ENCODE measurements around the gene ANKRD53. TPM values are rescaled to one million over a fixed set of nuclear protein-coding genes. Genes with fewer than 3 reads are reported as not detected.

Gene ANKRD53
- total and polyA plus RNA-seq, 9 of the 15 experiments (the other 6 are each of a cell fraction or from before 2014, with no cell fraction given) = 0.18 TPM; not detected in 8

DNA sequence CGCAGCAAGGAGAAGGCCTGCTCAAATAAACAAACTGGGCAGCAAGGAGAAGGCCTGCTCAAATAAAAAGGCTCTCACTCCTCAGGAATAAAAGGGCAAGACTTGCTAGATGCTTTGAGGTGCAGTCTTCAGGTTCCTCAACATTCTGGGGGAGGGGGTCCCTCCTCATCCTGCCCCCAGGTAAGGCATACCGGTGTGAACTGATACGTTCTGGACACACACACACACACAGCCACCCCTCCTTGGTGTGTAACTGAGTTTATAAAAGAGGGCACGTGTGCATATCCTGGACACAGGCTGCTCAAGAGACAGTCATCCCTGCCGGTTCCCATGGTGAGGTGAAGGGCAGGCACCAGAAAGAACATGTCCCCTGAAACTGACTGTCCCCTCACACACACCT is 11.8 kb downstream of the ANKRD53 start:
- peaks cover 75% of the 10 kb centered on the region for H3K36me3 ChIP-seq (ENCODE audit: control insufficient read depth, insufficient read depth, low read length)
- 69% methylated on average over 5 of the region's 5 CpGs for WGBS (ENCODE audit: insufficient coverage, low coverage, missing lambda C conversion rate)
- FAIRE-seq (no peak), ATAC-seq (no peak), DNase-seq (ENCODE audit: extremely low read depth in 1 of 4, low spot score in 3 of 4) (peak in 1 of 4 experiments; percentile 1)
- no peak overlapping the region for H3K4me2 ChIP-seq (ENCODE audit: insufficient read depth, low read length)
- H3K9me1 ChIP-seq (ENCODE audit: control insufficient read depth, insufficient read depth, low read length) = no peaks in the 10 kb centered on the region
- in situ Hi-C loops (cut with MboI) = no loop called here
- ChIA-PET CTCF (ENCODE audit: low intra/inter-chr PET ratio) (no interaction called here), POLR2A (interaction anchor here (1.8 kb wide), 1 partner anchor 16 kb away, joined by 4 read pairs; no protein-coding TSS in a partner anchor)
- no peaks in the 10 kb centered on the region; the same call in 1 of the 2 replicates for H3K9me3 ChIP-seq (replicated peaks; ENCODE audit: control insufficient read depth, insufficient read depth, low read depth, low read length)
- intact Hi-C loops (cut with micrococcal nuclease) = loop anchor here (10.0 kb wide), 1 partner anchor 145 kb away; the partner anchor contains the start of genes MCEE and MPHOSPH10
- H2AFZ ChIP-seq (ENCODE audit: low read depth, low read length) = no peak overlapping the region
- H3K4me1 ChIP-seq (replicated peaks in 1 of 2; ENCODE audit: control insufficient read depth in 2 of 2, insufficient read depth in 2 of 2, low read length in 2 of 2) = peaks cover 12 to 20% of the 10 kb centered on the region in 2 experiments; a peak in 4 of 5 replicates
- TF ChIP-seq PRMT5 (CRISPR knock-in tag; IDR thresholded peaks at IDR 0.05) (no peak), ZKSCAN8 (CRISPR knock-in tag; IDR thresholded peaks at IDR 0.05) (no peak), EGR1 (conservative IDR thresholded peaks at IDR 0.05) (no peak), KLF10 (CRISPR knock-in tag; IDR thresholded peaks at IDR 0.05) (no peak), ZNF354B (CRISPR knock-in tag; IDR thresholded peaks at IDR 0.05) (no peak)
- no peak overlapping the region for H3K4me3 ChIP-seq
- H3K27ac ChIP-seq (ENCODE audit: extremely low read depth, low read depth, low read length) = no peak overlapping the region
- no TSS peak for BruUV-seq (replicated peaks)
- H3K27me3 ChIP-seq (ENCODE audit: control insufficient read depth in 2 of 2, insufficient read depth in 2 of 2, low read length in 2 of 2) = no peaks in the 10 kb centered on the region
- no peak overlapping the region; a peak in 1 of 4 replicates for H3K9ac ChIP-seq (ENCODE audit: insufficient read depth in 1 of 2, low read depth in 2 of 2, low read length in 2 of 2)
- H4K20me1 ChIP-seq (replicated peaks; ENCODE audit: control insufficient read depth, insufficient read depth, low read length) = peaks cover 9% of the 10 kb centered on the region; the same call in 1 of the 2 replicates
- H3K79me2 ChIP-seq (ENCODE audit: control insufficient read depth, insufficient read depth, low read length) = peaks cover 20% of the 10 kb centered on the region

DNA sequence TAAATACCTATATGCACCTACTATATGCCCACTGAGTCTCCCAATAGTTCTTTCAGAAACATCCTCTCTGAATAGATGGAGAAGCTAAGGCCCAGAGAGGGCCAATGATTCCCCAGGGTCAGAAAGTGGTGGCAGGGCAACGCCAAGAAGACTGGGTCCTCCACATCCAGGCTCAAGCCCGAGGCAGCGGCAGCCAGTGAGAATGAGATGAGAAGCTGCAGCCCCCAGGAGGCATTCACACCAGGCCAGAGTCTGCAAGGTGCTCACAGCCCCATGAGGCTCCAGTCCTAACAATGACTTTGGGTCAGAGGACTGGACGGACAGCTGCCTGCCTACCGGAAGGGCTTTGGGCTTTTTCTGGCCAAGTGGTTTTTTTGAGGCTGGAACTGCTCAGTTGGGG is 12.7 kb downstream of the ANKRD53 start:
- peaks cover 20% of the 10 kb centered on the region for H3K79me2 ChIP-seq (ENCODE audit: control insufficient read depth, insufficient read depth, low read length)
- no peak overlapping the region for H3K27ac ChIP-seq (ENCODE audit: extremely low read depth, low read depth, low read length)
- no peak overlapping the region for H3K4me3 ChIP-seq
- H3K9me3 ChIP-seq (replicated peaks; ENCODE audit: control insufficient read depth, insufficient read depth, low read depth, low read length) = no peaks in the 10 kb centered on the region; the same call in 1 of the 2 replicates
- H3K9me1 ChIP-seq (ENCODE audit: control insufficient read depth, insufficient read depth, low read length) = no peaks in the 10 kb centered on the region
- peaks cover 9% of the 10 kb centered on the region; the same call in 1 of the 2 replicates for H4K20me1 ChIP-seq (replicated peaks; ENCODE audit: control insufficient read depth, insufficient read depth, low read length)
- intact Hi-C loops (cut with micrococcal nuclease) = loop anchor here (10.0 kb wide), 1 partner anchor 144 kb away; the partner anchor contains the start of genes MCEE and MPHOSPH10
- H2AFZ ChIP-seq (ENCODE audit: low read depth, low read length) = no peak overlapping the region
- in situ Hi-C loops (cut with MboI) = no loop called here
- no TSS peak for BruUV-seq (replicated peaks)
- peaks cover 67% of the 10 kb centered on the region for H3K36me3 ChIP-seq (ENCODE audit: control insufficient read depth, insufficient read depth, low read length)
- H3K4me1 ChIP-seq (replicated peaks in 1 of 2; ENCODE audit: control insufficient read depth in 2 of 2, insufficient read depth in 2 of 2, low read length in 2 of 2) = peaks cover 12 to 22% of the 10 kb centered on the region in 2 experiments; a peak in 4 of 5 replicates
- FAIRE-seq (no peak), DNase-seq (ENCODE audit: extremely low read depth in 1 of 4, low spot score in 3 of 4) (peak in 1 of 4 experiments; percentile 2), ATAC-seq (no peak)
- no peaks in the 10 kb centered on the region for H3K27me3 ChIP-seq (ENCODE audit: control insufficient read depth in 2 of 2, insufficient read depth in 2 of 2, low read length in 2 of 2)
- no peak overlapping the region for H3K4me2 ChIP-seq (ENCODE audit: insufficient read depth, low read length)
- TF ChIP-seq, protein P1, sequence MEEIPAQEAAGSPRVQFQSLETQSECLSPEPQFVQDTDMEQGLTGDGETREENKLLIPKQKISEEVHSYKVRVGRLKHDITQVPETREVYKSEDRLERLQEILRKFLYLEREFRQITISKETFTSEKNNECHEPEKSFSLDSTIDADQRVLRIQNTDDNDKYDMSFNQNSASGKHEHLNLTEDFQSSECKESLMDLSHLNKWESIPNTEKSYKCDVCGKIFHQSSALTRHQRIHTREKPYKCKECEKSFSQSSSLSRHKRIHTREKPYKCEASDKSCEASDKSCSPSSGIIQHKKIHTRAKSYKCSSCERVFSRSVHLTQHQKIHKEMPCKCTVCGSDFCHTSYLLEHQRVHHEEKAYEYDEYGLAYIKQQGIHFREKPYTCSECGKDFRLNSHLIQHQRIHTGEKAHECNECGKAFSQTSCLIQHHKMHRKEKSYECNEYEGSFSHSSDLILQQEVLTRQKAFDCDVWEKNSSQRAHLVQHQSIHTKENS (CRISPR knock-in tag; IDR thresholded peaks at IDR 0.05) = no peak
- no peak for TF ChIP-seq EWSR1 (IDR thresholded peaks at IDR 0.05; ENCODE audit: borderline replicate concordance, low read depth, partially characterized antibody)
- CTCF ChIA-PET (ENCODE audit: low intra/inter-chr PET ratio) = no interaction called here
- POLR2A ChIA-PET = interaction anchor here (0.7 to 1.8 kb wide), 2 partner anchors 17 to 448 kb away, joined by 3 to 4 read pairs; no protein-coding TSS in a partner anchor
- 93% methylated on average over 5 of the region's 5 CpGs for WGBS (ENCODE audit: insufficient coverage, low coverage, missing lambda C conversion rate)
- H3K9ac ChIP-seq (ENCODE audit: insufficient read depth in 1 of 2, low read depth in 2 of 2, low read length in 2 of 2) = no peak overlapping the region; a peak in 1 of 4 replicates

Measured in K562 (cell line).